ENCODE measurements around the gene TMEM178B.

The TMEM178B gene

GRCh38 chr7:141258559-141258958 lies 184.7 kb downstream of the TMEM178B start:
- no peak for DNase-seq

GRCh38 chr7:141262101-141263090 lies 188.5 kb downstream of the TMEM178B start:
- DNase-seq, result peak in 8 of 56 donors; percentile 6 to 37 (median 13)

- DNase-seq, result no peak
Measured at GRCh38 chr7:141263508-141263907, 189.6 kb downstream of the TMEM178B start.

GRCh38 chr7:141263983-141264382 lies 190.1 kb downstream of the TMEM178B start:
- DNase-seq, result no peak

GRCh38 chr7:141264511-141264910 lies 190.6 kb downstream of the TMEM178B start:
- DNase-seq, result no peak

- DNase-seq, result no peak
Measured at GRCh38 chr7:141265668-141266067, 191.8 kb downstream of the TMEM178B start.

GRCh38 chr7:141268614-141269013 lies 194.8 kb downstream of the TMEM178B start:
- DNase-seq, result no peak

GRCh38 chr7:141271451-141271850 lies 197.6 kb downstream of the TMEM178B start:
- DNase-seq, result no peak

- peak in 4 of 56 donors; percentile 13 to 22 (median 14) for DNase-seq
Measured at GRCh38 chr7:141272417-141272816, 198.6 kb downstream of the TMEM178B start.

- no peak for DNase-seq
Measured at GRCh38 chr7:141275350-141275749, 201.5 kb downstream of the TMEM178B start.

- DNase-seq, result peak in 3 of 56 donors; percentile 9 to 15 (median 14)
Measured at GRCh38 chr7:141276031-141276430, 202.2 kb downstream of the TMEM178B start.

GRCh38 chr7:141280100-141280499 lies 206.2 kb downstream of the TMEM178B start:
- DNase-seq, result no peak

GRCh38 chr7:141281311-141281710 lies 207.4 kb downstream of the TMEM178B start:
- DNase-seq, result no peak

- no peak for DNase-seq
Measured at GRCh38 chr7:141286522-141286921, 212.7 kb downstream of the TMEM178B start.

GRCh38 chr7:141287936-141288335 lies 214.1 kb downstream of the TMEM178B start:
- no peak for DNase-seq

GRCh38 chr7:141288626-141289025 lies 214.8 kb downstream of the TMEM178B start:
- DNase-seq, result no peak

GRCh38 chr7:141290365-141290764 lies 216.5 kb downstream of the TMEM178B start:
- no peak for DNase-seq

- DNase-seq, result no peak
Measured at GRCh38 chr7:141290973-141291372, 217.1 kb downstream of the TMEM178B start.

- no peak for DNase-seq
Measured at GRCh38 chr7:141291541-141291940, 217.7 kb downstream of the TMEM178B start.

- no peak for DNase-seq
Measured at GRCh38 chr7:141294143-141294829, 220.4 kb downstream of the TMEM178B start.

GRCh38 chr7:141295367-141295895 lies 221.6 kb downstream of the TMEM178B start:
- DNase-seq, result no peak

GRCh38 chr7:141300816-141301215 lies 227.0 kb downstream of the TMEM178B start:
- no peak for DNase-seq

All from nucleus accumbens (tissue), 56 donors.